Left renal pelvis (tissue), 4 donors: ENCODE measurements around the gene RORB. TPM values are rescaled to one million over a fixed set of nuclear protein-coding genes. Genes with fewer than 3 reads are reported as not detected.

Experiments
- DNase-seq, 4 donors: peaks; one replicate each; pipeline ENCODE4 v3.0.0-alpha.2; 2013; ENCODE audit warnings: low read depth in 4 of 4, low spot score in 3 of 4
- polyA plus RNA-seq, 4 donors: library from polyadenylated mRNA; unstranded; fragments of 120-200 nt; gene quantifications; one replicate each; pipeline ENCODE4 v1.2.1, GENCODE V29; 2013; ENCODE audit not compliant: insufficient read length in 4 of 4

The RORB gene
- polyA plus RNA-seq = under 1 TPM; 0.14 to 0.25 (median 0.23) TPM

- DNase-seq = no peak
Observed at GRCh38 chr9:74496819-74497747, at the start of gene RORB. Gene RORB (plus strand): TSS chr9:74497335. CDS start chr9:74497977, 642 bp downstream.

- DNase-seq = no peak
Observed at GRCh38 chr9:74447451-74448193, 49.5 kb upstream of the RORB start.

GRCh38 chr9:74449060-74449459, 48.1 kb upstream of the RORB start:
- DNase-seq = no peak

GRCh38 chr9:74458832-74459231, 38.3 kb upstream of the RORB start:
- DNase-seq = no peak

- no peak for DNase-seq
Observed at GRCh38 chr9:74463825-74464224, 33.3 kb upstream of the RORB start.

GRCh38 chr9:74478606-74479005, 18.5 kb upstream of the RORB start:
- DNase-seq = no peak

- no peak for DNase-seq
Observed at GRCh38 chr9:74479711-74480110, 17.4 kb upstream of the RORB start.

GRCh38 chr9:74487395-74487794, 9.7 kb upstream of the RORB start:
- DNase-seq = no peak

GRCh38 chr9:74493512-74493911, 3.6 kb upstream of the RORB start:
- DNase-seq = no peak

GRCh38 chr9:74494490-74494889, 2.6 kb upstream of the RORB start:
- no peak for DNase-seq

GRCh38 chr9:74496406-74496805, 729 bp upstream of the RORB start:
- no peak for DNase-seq

- no peak for DNase-seq
Observed at GRCh38 chr9:74497748-74498620, 849 bp downstream of the RORB start.

- DNase-seq = no peak
Observed at GRCh38 chr9:74498621-74499095, 1.5 kb downstream of the RORB start.

GRCh38 chr9:74499111-74499601, 2.0 kb downstream of the RORB start:
- DNase-seq = no peak

GRCh38 chr9:74499770-74500583, 2.8 kb downstream of the RORB start:
- no peak for DNase-seq

GRCh38 chr9:74500584-74500924, 3.4 kb downstream of the RORB start:
- DNase-seq = no peak

GRCh38 chr9:74501570-74501969, 4.4 kb downstream of the RORB start:
- DNase-seq = no peak

- no peak for DNase-seq
Observed at GRCh38 chr9:74503219-74503618, 6.1 kb downstream of the RORB start.

GRCh38 chr9:74503666-74504065, 6.5 kb downstream of the RORB start:
- no peak for DNase-seq

- no peak for DNase-seq
Observed at GRCh38 chr9:74511333-74511732, 14.2 kb downstream of the RORB start.
